Measurements from ENCODE around the gene DNAJA1. TPM values are rescaled to one million over a fixed set of nuclear protein-coding genes. Genes with fewer than 3 reads are reported as not detected.

Gene DNAJA1
- 100 to 1,000 TPM; 118 to 171 (median 140) TPM for total RNA-seq (2021; fragmentation: NEBNext Ultra II Directional; extraction: Animal tissue kit (Norgen Biotek cat#: 25700))
- long read RNA-seq, transcript DNAJA1-201 (9 exons, 2,381 nt) = major isoform, 307 of 360 reads
- long read RNA-seq, partial matches to known transcripts = 39 of 360 reads
- long read RNA-seq, other reads (novel, unspliced or antisense) = 14 of 360 reads

DNA sequence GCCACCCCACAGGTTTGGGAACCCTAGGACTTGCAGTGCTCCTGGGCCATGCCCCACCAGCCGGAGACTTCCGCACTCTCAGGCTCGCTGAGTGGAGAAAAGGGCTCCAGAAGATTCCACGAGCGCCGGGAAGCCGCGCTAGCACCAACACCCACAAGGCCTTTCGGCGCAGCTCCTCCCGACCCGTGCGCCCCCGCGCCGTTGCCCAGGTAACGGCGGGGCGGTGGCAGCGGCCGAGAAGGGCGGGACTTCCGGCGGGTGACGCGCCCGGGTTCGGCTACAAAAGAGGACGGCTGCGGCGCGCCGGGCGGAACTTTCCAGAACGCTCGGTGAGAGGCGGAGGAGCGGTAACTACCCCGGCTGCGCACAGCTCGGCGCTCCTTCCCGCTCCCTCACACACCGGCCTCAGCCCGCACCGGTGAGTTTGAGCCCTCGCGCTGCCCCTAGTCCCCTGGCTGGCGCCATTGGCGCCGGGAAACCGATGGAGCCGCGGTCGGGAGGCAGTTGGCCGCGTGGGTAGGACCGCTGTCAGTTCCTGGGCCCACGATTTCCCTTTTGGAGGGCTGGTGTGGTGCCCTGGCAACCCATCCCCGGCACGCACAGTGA is at the start of gene DNAJA1:
Gene DNAJA1 (plus strand): TSS at position 308 of the 606 bp plus-strand sequence. CDS start 1,212 bp downstream, outside the sequence.
- peak; percentile 90 for DNase-seq
- H3K27ac Mint-ChIP-seq = peak within 1 kb of the TSS; percentile 96
- no peaks in the 10 kb centered on the region for H3K9me3 Mint-ChIP-seq
- peak within 1 kb of the TSS; percentile 94 for H3K4me3 Mint-ChIP-seq
- H3K4me1 Mint-ChIP-seq (ENCODE audit: low read depth) = peaks cover 63% of the 10 kb centered on the region
- H3K36me3 Mint-ChIP-seq (ENCODE audit: low read depth) = peaks cover 53% of the 10 kb centered on the region
- TF ChIP-seq, protein P1, sequence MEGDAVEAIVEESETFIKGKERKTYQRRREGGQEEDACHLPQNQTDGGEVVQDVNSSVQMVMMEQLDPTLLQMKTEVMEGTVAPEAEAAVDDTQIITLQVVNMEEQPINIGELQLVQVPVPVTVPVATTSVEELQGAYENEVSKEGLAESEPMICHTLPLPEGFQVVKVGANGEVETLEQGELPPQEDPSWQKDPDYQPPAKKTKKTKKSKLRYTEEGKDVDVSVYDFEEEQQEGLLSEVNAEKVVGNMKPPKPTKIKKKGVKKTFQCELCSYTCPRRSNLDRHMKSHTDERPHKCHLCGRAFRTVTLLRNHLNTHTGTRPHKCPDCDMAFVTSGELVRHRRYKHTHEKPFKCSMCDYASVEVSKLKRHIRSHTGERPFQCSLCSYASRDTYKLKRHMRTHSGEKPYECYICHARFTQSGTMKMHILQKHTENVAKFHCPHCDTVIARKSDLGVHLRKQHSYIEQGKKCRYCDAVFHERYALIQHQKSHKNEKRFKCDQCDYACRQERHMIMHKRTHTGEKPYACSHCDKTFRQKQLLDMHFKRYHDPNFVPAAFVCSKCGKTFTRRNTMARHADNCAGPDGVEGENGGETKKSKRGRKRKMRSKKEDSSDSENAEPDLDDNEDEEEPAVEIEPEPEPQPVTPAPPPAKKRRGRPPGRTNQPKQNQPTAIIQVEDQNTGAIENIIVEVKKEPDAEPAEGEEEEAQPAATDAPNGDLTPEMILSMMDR (IDR thresholded peaks at IDR 0.05) = no peak
- no peaks in the 10 kb centered on the region; the same call in 1 of the 2 replicates for H3K27me3 Mint-ChIP-seq (ENCODE audit: insufficient read depth)

DNA sequence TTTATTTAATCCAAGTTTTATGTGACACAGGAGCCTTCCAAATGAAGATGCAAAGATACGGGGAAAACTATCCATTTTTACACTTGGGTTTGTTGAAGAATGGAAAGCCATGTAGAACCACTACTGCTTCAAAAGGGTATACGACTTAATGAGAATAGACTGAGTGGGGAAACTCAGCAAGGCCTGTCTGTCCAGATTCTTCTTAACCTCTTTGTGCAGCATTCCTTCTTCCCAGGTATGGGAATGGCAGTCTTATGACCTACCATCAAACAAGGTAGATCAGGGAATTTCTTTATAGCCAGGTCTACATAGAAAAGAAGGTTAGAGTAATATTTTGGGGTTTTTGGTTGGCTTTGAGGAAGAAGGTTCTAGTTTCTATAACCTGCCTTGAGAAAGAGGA is 47.0 kb upstream of the DNAJA1 start:
- Mint-ChIP-seq H3K9me3 (no peaks in the 10 kb centered on the region), H3K4me1 (ENCODE audit: low read depth) (peaks cover 20% of the 10 kb centered on the region), H3K27ac (no peak overlapping the region), H3K4me3 (no peak overlapping the region), H3K27me3 (ENCODE audit: insufficient read depth) (no peaks in the 10 kb centered on the region; the same call in 1 of the 2 replicates), H3K36me3 (ENCODE audit: low read depth) (peaks cover 32% of the 10 kb centered on the region)
- no peak for DNase-seq
- TF ChIP-seq, protein P1 (IDR thresholded peaks at IDR 0.05) = no peak

DNA sequence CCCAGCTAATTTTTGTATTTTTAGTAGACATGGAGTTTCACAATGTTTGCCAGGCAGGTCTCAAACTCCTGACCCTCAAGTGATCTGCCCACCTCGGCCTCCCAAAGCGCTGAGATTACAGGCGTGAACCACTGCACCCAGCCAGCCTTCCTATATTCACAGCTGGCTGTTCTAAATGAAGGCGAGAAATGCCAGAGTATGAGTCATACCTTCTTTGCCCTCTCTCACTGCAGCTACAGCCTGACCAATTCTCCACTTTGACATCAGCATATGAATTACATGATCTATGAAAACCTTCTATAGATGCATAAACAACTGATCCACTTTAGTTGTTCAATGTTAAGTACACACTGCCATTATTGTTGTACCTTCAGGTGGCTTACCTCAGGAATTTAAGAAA is 38.1 kb upstream of the DNAJA1 start:
- Mint-ChIP-seq H3K27me3 (ENCODE audit: insufficient read depth) (no peaks in the 10 kb centered on the region; the same call in 1 of the 2 replicates), H3K4me1 (ENCODE audit: low read depth) (peaks cover 12% of the 10 kb centered on the region), H3K27ac (no peak overlapping the region), H3K4me3 (no peak overlapping the region), H3K36me3 (ENCODE audit: low read depth) (peaks cover 30% of the 10 kb centered on the region), H3K9me3 (no peaks in the 10 kb centered on the region)
- TF ChIP-seq, protein P1 (IDR thresholded peaks at IDR 0.05) = no peak
- DNase-seq = no peak

DNA sequence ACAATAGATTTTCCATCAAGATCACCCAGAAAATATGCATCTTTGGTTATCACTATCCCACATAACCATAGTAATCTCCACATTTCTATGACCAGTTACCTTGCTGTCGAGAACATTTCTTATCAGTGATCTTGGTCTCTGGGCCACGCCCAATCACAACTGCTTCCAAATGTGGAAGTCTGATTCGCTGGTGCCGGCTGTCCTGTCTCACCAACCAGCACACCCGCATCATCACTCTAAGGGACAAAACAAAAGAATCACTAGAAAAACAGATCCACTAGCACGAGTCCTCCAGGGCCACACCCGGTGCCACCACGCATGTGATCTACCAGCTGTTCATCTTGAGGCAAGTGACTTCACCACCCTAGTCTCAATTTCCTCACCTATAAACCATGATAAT is 35.4 kb upstream of the DNAJA1 start:
- Mint-ChIP-seq H3K9me3 (no peaks in the 10 kb centered on the region), H3K27ac (no peak overlapping the region), H3K27me3 (ENCODE audit: insufficient read depth) (no peaks in the 10 kb centered on the region), H3K4me1 (ENCODE audit: low read depth) (peaks cover 12% of the 10 kb centered on the region), H3K4me3 (no peak overlapping the region), H3K36me3 (ENCODE audit: low read depth) (peaks cover 29% of the 10 kb centered on the region)
- no peak for DNase-seq
- TF ChIP-seq, protein P1 (IDR thresholded peaks at IDR 0.05) = no peak

DNA sequence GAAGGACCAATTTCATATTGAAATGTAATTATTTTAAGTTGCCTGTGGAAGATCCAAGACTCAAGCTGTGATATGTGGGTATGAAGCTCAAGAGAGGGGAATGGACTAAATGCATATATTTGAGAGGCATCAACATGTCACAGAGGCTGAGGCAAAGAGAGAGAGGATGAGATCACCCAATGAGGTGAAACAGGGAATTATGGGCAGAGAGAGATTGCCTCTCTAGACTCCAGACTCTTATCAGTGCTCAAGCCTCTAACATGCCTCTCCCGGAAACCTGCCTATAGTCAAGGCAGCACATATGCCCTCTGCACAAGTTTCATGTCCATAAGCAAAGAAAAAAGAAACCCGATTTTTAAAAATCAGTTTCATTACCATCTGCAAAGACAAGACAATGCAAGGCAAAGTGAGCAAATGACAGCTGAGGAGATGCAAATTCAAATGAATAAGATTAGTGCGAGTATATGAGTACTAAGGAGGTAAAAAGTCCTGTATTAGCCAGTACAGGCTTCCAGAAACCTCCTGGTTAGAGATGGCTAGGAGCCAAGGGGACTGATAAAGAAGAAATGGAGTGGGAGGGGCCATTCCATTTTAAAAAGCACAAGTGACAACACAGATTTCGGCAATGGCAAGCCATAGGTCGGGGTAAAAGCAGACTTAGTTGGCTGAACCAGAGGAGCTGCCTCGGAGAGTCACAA is 33.0 kb upstream of the DNAJA1 start:
- Mint-ChIP-seq H3K9me3 (no peaks in the 10 kb centered on the region), H3K36me3 (ENCODE audit: low read depth) (peaks cover 36% of the 10 kb centered on the region), H3K4me1 (ENCODE audit: low read depth) (peaks cover 12% of the 10 kb centered on the region), H3K4me3 (no peak overlapping the region), H3K27ac (no peak overlapping the region), H3K27me3 (ENCODE audit: insufficient read depth) (no peaks in the 10 kb centered on the region)
- TF ChIP-seq, protein P1 (IDR thresholded peaks at IDR 0.05) = no peak
- DNase-seq = no peak

Measured in HFFc6 (cell line).